NOMO-1 (cell line): ENCODE data around the gene F12.
"Not testable (repeated sequence)": the region's sequence is repeated elsewhere in the genome, so short reads cannot be mapped to it uniquely, and the experiment has no call there.

Experiments used
- DNase-seq, 2 experiments: peaks; one replicate each; lab custom pipeline; 2025; ENCODE audit not compliant: unreplicated experiment in 2 of 2; lab: John Stamatoyannopoulos, UW

The F12 gene

GRCh38 chr5:177389241-177390169 is 19.9 kb downstream of the F12 start:
- peak; percentile 72 to 82 for DNase-seq

GRCh38 chr5:177388521-177389052 is 20.8 kb downstream of the F12 start:
- DNase-seq = no peak

GRCh38 chr5:177387405-177387804 is 22.0 kb downstream of the F12 start:
- DNase-seq = no peak

GRCh38 chr5:177386542-177386941 is 22.8 kb downstream of the F12 start:
- no peak for DNase-seq

GRCh38 chr5:177385720-177386119 is 23.6 kb downstream of the F12 start:
- DNase-seq = no peak

GRCh38 chr5:177384134-177384533 is 25.2 kb downstream of the F12 start, which contains the start of gene SLC34A1:
Gene SLC34A1 (plus strand): TSS chr5:177384434. CDS start chr5:177385742, 1,308 bp downstream.
- DNase-seq = no peak

- no peak for DNase-seq
Observed at GRCh38 chr5:177383181-177383580, 26.2 kb downstream of the F12 start.

GRCh38 chr5:177382423-177383029 is 26.8 kb downstream of the F12 start:
- DNase-seq = no peak

GRCh38 chr5:177380805-177381126 is 28.6 kb downstream of the F12 start:
- DNase-seq = no peak

- no peak for DNase-seq
Observed at GRCh38 chr5:177378884-177379883, 30.2 kb downstream of the F12 start.

GRCh38 chr5:177377851-177378776 is 31.2 kb downstream of the F12 start:
- no peak for DNase-seq

GRCh38 chr5:177376107-177376506 is 33.3 kb downstream of the F12 start:
- no peak for DNase-seq

GRCh38 chr5:177375516-177375915 is 33.8 kb downstream of the F12 start:
- not testable (repeated sequence) for DNase-seq

- DNase-seq = no peak
Observed at GRCh38 chr5:177374211-177374610, 35.2 kb downstream of the F12 start.

- no peak for DNase-seq
Observed at GRCh38 chr5:177373806-177374205, 35.6 kb downstream of the F12 start.

GRCh38 chr5:177372910-177373309 is 36.5 kb downstream of the F12 start:
- DNase-seq = no peak

- no peak for DNase-seq
Observed at GRCh38 chr5:177372034-177372896, 37.1 kb downstream of the F12 start.

- no peak for DNase-seq
Observed at GRCh38 chr5:177371120-177372033, 38.0 kb downstream of the F12 start.
